NK-92 (cell line): ENCODE data around the gene GASK1B.

Source experiments
- DNase-seq: peaks from one replicate; lab custom pipeline; 2025; ENCODE audit not compliant: unreplicated experiment; lab: John Stamatoyannopoulos, UW

Gene GASK1B

DNA sequence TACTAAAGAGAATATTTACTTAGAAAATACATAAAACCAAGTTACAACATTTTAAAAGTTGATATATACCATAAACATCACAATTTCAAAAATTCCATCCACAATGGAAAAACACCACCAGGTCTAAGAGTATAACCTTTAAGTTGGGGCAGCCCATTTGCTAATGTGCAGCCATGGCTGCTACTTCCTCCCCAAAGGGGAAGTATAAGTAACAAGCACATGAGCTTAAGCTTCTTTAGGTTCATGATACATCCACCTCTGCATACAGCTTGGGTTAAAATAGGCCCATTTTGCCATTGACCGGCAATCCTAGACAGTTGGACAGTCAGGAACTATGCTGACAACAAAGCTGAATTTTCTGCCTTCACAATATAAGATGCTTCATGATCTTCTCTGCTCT is 16.6 kb upstream of the GASK1B start:
- no peak for DNase-seq

DNA sequence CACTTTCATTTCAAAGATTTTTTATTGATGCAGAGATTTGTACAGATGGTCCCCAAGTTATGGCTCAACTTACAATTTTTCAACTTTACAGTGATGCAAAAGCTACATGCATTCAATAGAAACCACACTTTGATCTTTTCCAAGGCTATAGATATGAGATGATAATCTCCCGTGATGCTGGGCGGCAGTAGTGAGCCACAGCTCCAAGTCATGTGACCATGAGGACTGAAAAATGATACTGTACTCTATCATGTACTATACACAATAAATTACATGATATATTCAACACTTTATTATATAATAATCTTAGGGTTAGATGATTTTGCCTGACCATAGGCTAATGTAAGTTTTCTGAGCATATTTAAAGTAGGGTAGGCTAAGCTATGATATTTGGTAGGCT is 14.0 kb upstream of the GASK1B start:
- no peak for DNase-seq

DNA sequence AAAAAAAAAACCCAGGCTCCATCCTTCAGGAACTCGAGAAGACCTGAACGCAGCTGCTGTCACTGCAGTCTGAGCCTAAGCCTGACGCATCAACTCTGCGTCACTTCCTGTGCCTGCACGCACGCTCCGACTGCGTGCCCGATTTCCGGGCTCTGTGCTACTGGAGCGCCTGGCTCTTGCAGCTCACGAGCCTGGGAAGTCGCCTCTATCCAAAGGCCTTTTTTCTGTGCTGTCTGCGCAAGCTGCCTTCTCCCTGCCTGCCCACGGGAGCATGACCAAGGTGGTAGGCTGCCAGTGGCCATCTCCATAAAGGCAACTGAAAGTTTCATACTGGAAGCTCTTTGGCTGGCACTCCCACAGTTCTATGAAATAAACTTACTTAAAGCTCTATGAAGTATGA is 9.9 kb upstream of the GASK1B start:
- DNase-seq: no peak

DNA sequence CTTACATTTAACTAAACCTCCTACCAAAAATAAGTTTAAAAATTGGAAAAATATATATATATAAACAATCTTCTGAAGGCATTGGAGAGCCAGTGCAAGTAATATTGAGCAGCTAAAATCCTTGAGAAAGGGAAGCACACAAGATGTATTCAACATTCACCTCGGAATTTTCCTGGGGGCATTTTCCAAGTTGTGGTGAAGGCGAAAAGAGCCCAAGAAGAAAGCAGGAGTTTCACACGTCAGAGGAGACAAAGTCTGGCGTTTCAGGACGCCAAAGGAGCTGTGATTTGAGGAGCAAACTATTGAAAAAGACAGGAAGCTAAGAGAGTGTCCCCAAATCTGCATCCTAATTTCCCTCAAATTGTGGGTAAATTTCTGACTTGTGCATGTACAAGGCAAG is 9.1 kb upstream of the GASK1B start:
- no peak for DNase-seq

GRCh38 chr4:158179465-158179864 is 6.6 kb upstream of the GASK1B start:
- DNase-seq: no peak

- no peak for DNase-seq
These were observed 4.0 kb upstream of the GASK1B start for GRCh38 chr4:158176776-158177175.

DNA sequence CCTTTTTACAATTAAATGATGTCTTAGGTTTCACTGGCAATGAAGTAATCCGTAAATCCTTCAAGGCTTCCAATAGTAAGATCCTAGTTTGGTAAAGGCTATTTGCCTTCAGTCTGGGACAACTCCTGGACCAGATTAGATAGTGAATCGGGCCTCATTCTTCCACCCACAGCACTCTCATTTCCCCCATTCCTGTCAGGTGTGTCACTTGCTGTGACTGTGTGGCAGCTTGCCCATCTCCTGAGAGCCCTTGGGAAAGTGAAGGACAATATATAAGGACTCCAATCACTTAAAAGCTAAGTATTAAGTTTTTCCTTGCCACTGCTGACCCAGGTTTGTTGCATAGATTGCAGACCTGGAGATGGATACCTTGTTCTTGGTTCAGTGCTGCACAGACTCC is 3.3 kb upstream of the GASK1B start:
- no peak for DNase-seq

DNA sequence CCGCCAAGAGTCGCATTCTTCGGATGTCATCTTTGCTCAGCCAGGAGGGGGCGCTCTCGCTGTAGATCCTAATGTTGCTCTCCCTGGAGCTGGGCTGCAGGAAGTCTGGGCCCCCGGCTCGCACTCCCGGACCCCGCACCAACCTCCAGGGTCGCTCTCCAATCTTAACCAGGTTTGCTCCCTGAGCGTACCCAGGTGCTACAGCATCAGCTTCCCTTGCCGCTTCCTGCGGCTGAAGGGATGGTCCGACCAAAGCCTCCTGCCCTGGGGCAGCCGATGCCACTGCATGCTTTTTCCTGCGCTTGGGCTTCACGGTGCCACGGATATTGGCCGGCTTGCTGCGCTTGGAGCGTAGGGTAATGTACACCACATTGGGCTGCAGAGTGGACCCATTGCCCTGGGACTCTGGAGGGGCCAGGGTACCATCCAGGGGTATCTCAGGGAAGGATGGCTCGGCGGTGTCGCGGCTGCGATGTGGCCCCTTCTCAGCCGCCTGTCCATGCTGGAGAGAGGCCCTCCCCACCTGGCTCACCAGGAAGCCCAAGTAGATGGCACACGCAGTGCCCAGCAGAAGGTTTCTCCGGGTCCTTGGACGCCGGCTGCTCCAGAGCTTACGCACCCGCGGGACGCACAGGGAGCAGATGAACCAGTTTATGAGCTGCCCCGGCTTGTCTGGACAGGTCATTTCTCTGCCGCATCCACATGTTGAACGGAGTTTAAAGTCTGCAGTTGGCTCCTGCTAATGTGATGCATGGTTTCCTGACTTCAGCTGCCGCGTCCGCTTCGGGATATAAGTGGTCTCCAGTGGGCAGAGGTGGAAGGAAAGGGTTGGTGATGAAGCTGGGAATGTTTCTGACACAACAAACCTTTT is 1.9 kb downstream of the GASK1B start:
- no peak for DNase-seq

GRCh38 chr4:158169931-158170690 is 2.7 kb downstream of the GASK1B start:
- no peak for DNase-seq

- no peak for DNase-seq
These were observed 3.3 kb downstream of the GASK1B start for GRCh38 chr4:158169506-158169905.

- DNase-seq: no peak
These were observed 4.2 kb downstream of the GASK1B start for GRCh38 chr4:158168606-158169005.

DNA sequence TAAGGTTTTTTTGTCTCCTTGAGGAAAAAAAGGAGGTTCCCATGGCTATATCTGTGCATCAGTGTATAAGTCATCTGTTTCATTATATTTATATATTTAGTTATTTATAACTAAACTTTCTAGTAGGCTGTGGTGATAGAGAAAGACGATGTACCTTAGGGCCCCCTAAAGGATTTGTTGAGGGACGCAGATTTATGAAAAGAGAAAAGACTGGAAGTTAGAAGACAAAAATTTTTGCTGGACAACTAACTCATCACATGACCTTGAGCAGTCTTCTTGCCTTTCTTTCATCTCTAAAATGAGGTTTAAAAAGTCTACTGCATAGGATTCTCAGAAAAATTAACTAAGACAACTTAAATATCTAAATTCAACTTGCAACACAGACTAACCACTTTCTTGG is 6.1 kb downstream of the GASK1B start:
- DNase-seq: no peak

- no peak for DNase-seq
These were observed 8.0 kb downstream of the GASK1B start for GRCh38 chr4:158164768-158165213.

GRCh38 chr4:158163941-158164767 is 8.7 kb downstream of the GASK1B start:
- DNase-seq: no peak

DNA sequence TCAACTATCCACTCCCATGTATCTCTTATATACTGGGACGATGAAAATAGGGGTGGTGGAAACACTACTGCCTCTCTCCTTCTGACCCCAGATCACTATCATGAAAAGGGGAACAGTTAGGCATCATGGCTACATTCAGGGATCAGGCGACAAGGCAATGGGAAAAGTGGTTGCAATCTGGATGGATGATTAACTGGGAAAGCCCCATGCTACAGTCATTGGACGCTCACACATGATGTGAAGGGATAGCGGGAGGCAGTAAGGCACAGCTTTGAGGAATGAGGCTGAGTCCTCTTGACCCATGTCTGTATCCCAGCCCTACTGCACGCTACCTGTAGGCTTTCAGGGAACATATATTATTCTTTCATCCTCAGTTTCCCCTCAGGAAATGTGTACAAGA is 10.2 kb downstream of the GASK1B start:
- no peak for DNase-seq

DNA sequence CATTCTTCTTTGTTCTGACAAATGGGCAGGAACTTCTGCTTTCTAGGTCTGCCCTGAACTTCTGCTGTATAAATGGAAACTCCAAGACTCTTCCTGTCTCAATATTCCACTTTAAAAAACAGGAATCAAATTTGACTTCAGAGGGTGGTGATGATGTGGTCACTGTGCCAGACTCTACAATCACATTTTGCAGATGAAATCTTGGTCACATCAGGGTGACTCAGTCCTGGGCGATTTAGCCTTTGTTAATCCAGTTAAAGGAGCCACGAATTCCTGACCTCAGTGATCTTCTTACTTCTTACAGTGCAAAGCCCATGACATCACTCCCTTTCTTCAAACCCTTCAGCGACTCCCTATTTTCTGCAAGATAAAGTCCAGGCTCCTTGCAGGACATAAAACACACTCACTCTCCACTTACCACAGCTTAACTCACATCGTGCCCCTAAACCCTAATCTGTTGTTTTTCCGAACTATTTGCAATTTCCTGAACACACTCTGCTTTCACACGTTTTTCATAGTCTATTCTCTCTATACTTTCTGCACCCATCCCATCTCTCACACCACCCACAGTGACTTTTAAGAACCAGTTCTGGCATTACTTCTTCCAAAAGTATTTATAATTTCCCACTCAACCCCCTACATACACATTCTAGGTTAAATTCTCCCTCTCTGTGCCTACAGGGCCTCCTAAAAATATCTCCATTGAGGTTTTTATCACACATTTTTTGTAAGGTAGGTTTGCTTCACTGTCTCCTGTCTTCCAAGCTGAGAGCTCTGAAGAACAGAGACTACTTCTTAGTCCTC is 11.1 kb downstream of the GASK1B start:
- DNase-seq: no peak

DNA sequence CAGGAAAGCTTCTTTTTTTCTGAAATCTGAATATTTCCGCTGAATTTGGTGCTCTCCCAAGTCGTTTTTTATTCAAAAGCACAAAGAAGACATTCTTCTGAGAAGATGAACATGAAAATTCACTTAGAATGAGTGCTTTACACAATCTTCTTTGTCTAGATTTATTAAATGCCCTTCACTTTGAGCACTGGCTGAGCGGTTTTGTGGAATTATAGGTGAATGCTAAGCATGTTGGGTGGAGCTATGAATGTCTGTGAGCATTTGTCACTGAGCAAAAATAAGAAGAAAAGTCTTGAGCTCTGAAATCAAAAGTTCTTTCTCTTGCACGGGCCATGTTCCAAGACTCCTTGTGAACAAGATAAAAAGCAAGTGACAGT is 13.1 kb downstream of the GASK1B start:
- DNase-seq: no peak

DNA sequence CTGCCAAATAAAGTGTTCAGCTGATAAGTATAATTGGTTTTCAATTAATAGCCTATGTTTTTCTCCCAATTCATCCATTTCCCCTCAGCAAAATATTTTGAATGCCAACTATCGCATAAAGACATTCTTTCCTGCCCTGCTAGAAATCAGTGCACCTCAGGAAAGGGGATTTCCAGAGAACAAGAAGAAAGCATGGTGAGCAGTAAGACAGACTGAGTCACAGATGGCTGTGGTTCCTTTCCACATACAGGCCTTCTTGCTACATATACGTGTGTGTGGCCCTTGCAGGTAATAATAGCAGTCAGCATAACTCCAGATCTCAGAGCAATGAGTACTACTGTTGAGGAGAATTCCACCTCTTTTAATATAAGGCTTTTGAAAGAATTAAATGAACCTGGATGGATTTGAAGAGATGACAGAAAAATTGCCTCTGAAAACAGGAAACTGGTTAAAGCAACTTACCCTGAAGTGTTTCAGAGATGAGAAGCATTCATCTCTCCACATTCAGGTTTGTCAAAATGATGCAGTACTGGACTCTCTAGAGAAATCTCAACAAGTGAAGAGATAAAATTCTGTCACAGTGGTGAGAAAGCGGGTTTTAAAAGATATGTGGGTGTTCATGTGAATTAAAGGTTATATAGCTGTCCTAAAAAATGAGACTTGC is 13.6 kb downstream of the GASK1B start:
- no peak for DNase-seq

DNA sequence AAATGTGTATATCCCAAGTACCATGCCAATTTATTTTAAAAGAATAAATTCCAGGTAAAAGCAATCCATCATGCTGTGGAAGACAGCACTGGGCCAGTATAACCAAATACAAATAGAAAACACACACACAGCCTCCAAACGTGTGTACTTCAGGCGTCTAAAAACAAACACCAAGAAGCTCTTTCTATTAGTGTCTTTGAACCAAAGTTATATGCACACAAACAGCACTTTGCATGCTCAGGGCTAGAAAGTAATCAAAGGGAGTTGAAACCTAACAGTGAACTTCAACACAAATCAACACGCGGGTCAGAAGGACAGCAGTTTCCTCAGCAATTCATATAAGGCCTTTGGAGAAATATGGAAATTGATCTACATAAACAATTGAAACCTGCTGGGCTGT is 15.4 kb downstream of the GASK1B start:
- peak; percentile 8 for DNase-seq
